Uterus (tissue), 4 donors: ENCODE data around the gene C4orf50. TPM values are rescaled to one million over a fixed set of nuclear protein-coding genes. Genes with fewer than 3 reads are reported as not detected.
"Not testable (repeated sequence)": the region's sequence is repeated elsewhere in the genome, so short reads cannot be mapped to it uniquely, and the experiment has no call there.

ENCODE experiments used
- DNase-seq, 2 donors: peaks; one replicate each; pipeline ENCODE4 v3.0.0-alpha.2; 2019 to 2020
- H3K27ac ChIP-seq, 2 donors: fragments of 200-600 bp; sonication (generic); 1 replicate in 1 of 2; 2 replicates in 1 of 2; pipeline ENCODE4 v1.5.1; 2016 to 2018
- H3K27me3 ChIP-seq, 2 donors: fragments of 200-600 bp; sonication (generic); one replicate each; pipeline ENCODE4 v1.5.1; 2018 to 2019; ENCODE audit warnings: control low read depth in 1 of 2
- H3K36me3 ChIP-seq, 2 donors: fragments of 200-600 bp; sonication (generic); one replicate each; pipeline ENCODE4 v1.5.1; 2019; ENCODE audit warnings: control low read depth in 1 of 2
- H3K4me1 ChIP-seq, 2 donors: fragments of 200-600 bp; sonication (generic); one replicate each; pipeline ENCODE4 v1.5.1; 2018 to 2019; ENCODE audit warnings: control low read depth in 1 of 2
- H3K4me3 ChIP-seq, 2 donors: fragments of 200-600 bp; sonication (generic); 1 replicate in 1 of 2; 2 replicates in 1 of 2; pipeline ENCODE4 v1.5.1; 2018 to 2019; ENCODE audit warnings: mild to moderate bottlenecking in 1 of 2
- H3K9me3 ChIP-seq, 2 donors: fragments of 200-600 bp; sonication (generic); one replicate each; pipeline ENCODE4 v1.5.1; 2019; ENCODE audit warnings: control low read depth in 1 of 2
- POLR2A ChIP-seq, 2 donors: fragments of 450-650 bp; IDR thresholded peaks; one replicate each; pipeline ENCODE4 v1.6.1; 2016; ENCODE audit warnings: antibody characterized with exemption in 2 of 2, mild to moderate bottlenecking in 1 of 2, moderate library complexity in 1 of 2
- intact Hi-C: fragments of 100-400 bp; cut with DNase I; formaldehyde crosslinking; loops from one replicate; pipeline ENCODE4 v1.15.1; 2023; ENCODE audit warnings: low total_unique reads
- total RNA-seq, 4 donors: library from RNA; depleted of rRNA in 3 of 4; stranded (reverse); fragments of >200 nt in 3 of 4; gene quantifications; one replicate each; pipeline versions ENCODE4 v1.1.0 to v1.2.4, GENCODE V29; 2014 to 2023
- TF ChIP-seq, protein P1 (sequence below), 4 experiments: fragments of 200-600 bp in 2 of 4; fragments of 450-650 bp in 2 of 4; sonication (generic) in 2 of 4; IDR thresholded peaks; one replicate each; pipeline ENCODE4 v1.5.1; 2016 to 2019; ENCODE audit warnings: antibody characterized with exemption in 4 of 4, mild to moderate bottlenecking in 2 of 4, moderate library complexity in 1 of 4
- donor health status: DM: yes; HTN: yes; CAD: no.

C4orf50 gene
- total RNA-seq, 4 donors from 2014 or later = under 0.01 to 0.07 TPM; not detected in 2

GRCh38 chr4:5996641-5997040, 21.6 kb downstream of the C4orf50 start:
- no peak for DNase-seq
- Histone ChIP-seq H3K27ac (no peak overlapping the region), H3K4me3 (no peak overlapping the region), H3K36me3 (no peaks in the 10 kb centered on the region), H3K27me3 (no peaks in the 10 kb centered on the region), H3K4me1 (no peaks in the 10 kb centered on the region), H3K9me3 (no peaks in the 10 kb centered on the region)
- TF ChIP-seq, protein P1, sequence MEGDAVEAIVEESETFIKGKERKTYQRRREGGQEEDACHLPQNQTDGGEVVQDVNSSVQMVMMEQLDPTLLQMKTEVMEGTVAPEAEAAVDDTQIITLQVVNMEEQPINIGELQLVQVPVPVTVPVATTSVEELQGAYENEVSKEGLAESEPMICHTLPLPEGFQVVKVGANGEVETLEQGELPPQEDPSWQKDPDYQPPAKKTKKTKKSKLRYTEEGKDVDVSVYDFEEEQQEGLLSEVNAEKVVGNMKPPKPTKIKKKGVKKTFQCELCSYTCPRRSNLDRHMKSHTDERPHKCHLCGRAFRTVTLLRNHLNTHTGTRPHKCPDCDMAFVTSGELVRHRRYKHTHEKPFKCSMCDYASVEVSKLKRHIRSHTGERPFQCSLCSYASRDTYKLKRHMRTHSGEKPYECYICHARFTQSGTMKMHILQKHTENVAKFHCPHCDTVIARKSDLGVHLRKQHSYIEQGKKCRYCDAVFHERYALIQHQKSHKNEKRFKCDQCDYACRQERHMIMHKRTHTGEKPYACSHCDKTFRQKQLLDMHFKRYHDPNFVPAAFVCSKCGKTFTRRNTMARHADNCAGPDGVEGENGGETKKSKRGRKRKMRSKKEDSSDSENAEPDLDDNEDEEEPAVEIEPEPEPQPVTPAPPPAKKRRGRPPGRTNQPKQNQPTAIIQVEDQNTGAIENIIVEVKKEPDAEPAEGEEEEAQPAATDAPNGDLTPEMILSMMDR (IDR thresholded peaks at IDR 0.05) = no peak
- TF ChIP-seq POLR2A (IDR thresholded peaks at IDR 0.05) = no peak
- intact Hi-C loops = no loop called here

GRCh38 chr4:5995901-5996623, 22.2 kb downstream of the C4orf50 start:
- H3K9me3 ChIP-seq = no peaks in the 10 kb centered on the region
- no peaks in the 10 kb centered on the region for H3K4me1 ChIP-seq
- no peak for DNase-seq
- H3K27ac ChIP-seq = no peak overlapping the region
- TF ChIP-seq, protein P1 (IDR thresholded peaks at IDR 0.05) = no peak
- no peak for TF ChIP-seq POLR2A (IDR thresholded peaks at IDR 0.05)
- intact Hi-C loops = no loop called here
- H3K27me3 ChIP-seq = no peaks in the 10 kb centered on the region
- H3K4me3 ChIP-seq = no peak overlapping the region
- H3K36me3 ChIP-seq = no peaks in the 10 kb centered on the region

DNA sequence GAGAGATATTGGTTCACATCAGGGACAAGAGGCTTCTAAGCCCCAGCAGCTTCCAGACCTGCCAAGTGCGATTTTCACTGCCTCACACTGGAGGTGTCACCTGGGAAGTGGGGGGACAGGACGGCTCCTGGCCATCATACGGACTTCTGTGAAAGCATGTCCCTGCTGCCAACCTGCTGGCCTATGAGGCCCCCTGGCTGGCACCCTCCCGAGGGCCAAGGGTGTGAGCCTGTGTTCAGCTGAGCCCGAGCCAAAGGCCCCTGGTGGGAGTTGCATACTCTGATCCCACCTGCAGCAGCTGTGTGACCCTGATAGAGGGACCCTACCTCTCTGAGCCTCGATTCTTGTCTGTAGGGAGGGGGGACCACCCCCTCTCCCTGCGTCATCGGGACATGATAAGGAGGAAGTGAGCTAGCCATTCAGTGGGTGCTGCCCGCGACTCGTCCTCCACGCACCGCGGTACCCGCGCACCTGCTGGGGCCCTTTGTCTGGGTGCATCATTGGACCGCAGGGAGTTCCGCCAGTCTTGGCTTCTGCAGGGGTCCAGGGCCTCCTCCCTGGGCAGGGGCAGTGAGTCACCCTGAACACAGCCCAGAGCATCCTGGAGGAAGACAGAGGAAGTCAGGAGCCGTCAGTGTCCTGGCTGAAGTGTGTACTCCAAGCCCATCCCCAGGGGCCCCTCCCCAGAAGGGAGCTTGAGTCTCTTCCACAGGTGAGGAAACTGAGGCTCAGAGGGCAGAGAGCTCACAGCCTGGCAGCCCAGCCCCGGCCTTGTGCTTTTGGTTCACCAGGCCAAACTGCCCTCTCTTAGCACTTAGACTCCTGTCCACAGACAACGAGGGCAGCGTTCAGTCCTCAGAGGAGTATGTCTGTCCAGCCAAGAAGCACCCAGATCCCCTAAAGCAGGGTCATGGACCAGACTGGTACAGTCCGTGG, 24.1 kb downstream of the C4orf50 start:
- no peaks in the 10 kb centered on the region for H3K27me3 ChIP-seq
- intact Hi-C loops = no loop called here
- no peak overlapping the region for H3K4me3 ChIP-seq
- H3K36me3 ChIP-seq = no peaks in the 10 kb centered on the region
- no peaks in the 10 kb centered on the region for H3K9me3 ChIP-seq
- TF ChIP-seq POLR2A (IDR thresholded peaks at IDR 0.05) = no peak
- TF ChIP-seq, protein P1 (IDR thresholded peaks at IDR 0.05) = no peak
- H3K27ac ChIP-seq = no peak overlapping the region
- no peak for DNase-seq
- H3K4me1 ChIP-seq = no peaks in the 10 kb centered on the region

- H3K4me3 ChIP-seq, H3K9me3 ChIP-seq, intact Hi-C loops, H3K27ac ChIP-seq, H3K36me3 ChIP-seq, DNase-seq, H3K27me3 ChIP-seq, H3K4me1 ChIP-seq: not testable (repeated sequence)
Measured at GRCh38 chr4:5993346-5993745, 24.9 kb downstream of the C4orf50 start.

GRCh38 chr4:5992828-5993321, 25.4 kb downstream of the C4orf50 start:
- Histone ChIP-seq H3K4me3 (no peak overlapping the region), H3K36me3 (no peaks in the 10 kb centered on the region), H3K27ac (no peak overlapping the region), H3K4me1 (no peaks in the 10 kb centered on the region), H3K9me3 (no peaks in the 10 kb centered on the region), H3K27me3 (no peaks in the 10 kb centered on the region)
- no peak for TF ChIP-seq POLR2A (IDR thresholded peaks at IDR 0.05)
- TF ChIP-seq, protein P1 (IDR thresholded peaks at IDR 0.05) = no peak
- intact Hi-C loops = no loop called here
- DNase-seq = no peak
